Measurements from ENCODE around the gene LDHAL6A. TPM values are rescaled to one million over a fixed set of nuclear protein-coding genes. Genes with fewer than 3 reads are reported as not detected.

The LDHAL6A gene
- total RNA-seq, 1 donor from 2014 or later = not detected

DNA sequence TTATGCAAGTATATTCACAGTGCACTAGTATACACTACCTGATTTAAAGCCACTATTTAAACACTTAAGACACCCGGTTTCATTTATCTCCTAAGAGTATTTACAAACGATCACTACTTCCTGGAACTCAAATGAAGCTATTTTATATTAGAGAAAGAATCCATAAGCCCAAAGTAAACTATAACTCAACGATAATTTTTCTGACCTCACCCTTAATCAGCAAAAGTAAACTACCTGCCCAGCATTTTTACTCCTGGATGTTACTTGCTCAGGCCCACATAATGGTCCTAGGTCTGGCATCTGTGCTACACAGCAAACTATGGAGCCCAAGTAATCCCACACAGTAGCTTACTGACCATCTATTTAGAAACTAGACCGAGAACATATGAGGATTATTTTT lies 37.7 kb downstream of the LDHAL6A start:
- no peak for DNase-seq (ENCODE audit: low spot score)
- Mint-ChIP-seq H3K4me1 (ENCODE audit: low read depth) (peaks cover 9% of the 10 kb centered on the region), H3K9me3 (no peaks in the 10 kb centered on the region), H3K27ac (no peak overlapping the region), H3K36me3 (ENCODE audit: low read depth) (peaks cover 24% of the 10 kb centered on the region), H3K27me3 (ENCODE audit: insufficient read depth) (no peaks in the 10 kb centered on the region), H3K4me3 (no peak overlapping the region)
- intact Hi-C loops (cut with micrococcal nuclease) = no loop called here

GRCh38 chr11:18495271-18495670 lies 39.6 kb downstream of the LDHAL6A start:
- no peaks in the 10 kb centered on the region for H3K27me3 Mint-ChIP-seq (ENCODE audit: insufficient read depth)
- intact Hi-C loops (cut with micrococcal nuclease) = no loop called here
- H3K4me3 Mint-ChIP-seq = no peak overlapping the region
- peaks cover 29% of the 10 kb centered on the region for H3K36me3 Mint-ChIP-seq (ENCODE audit: low read depth)
- no peak overlapping the region for H3K27ac Mint-ChIP-seq
- DNase-seq (ENCODE audit: low spot score) = no peak
- H3K4me1 Mint-ChIP-seq (ENCODE audit: low read depth) = peaks cover 6% of the 10 kb centered on the region
- H3K9me3 Mint-ChIP-seq = no peaks in the 10 kb centered on the region

DNA sequence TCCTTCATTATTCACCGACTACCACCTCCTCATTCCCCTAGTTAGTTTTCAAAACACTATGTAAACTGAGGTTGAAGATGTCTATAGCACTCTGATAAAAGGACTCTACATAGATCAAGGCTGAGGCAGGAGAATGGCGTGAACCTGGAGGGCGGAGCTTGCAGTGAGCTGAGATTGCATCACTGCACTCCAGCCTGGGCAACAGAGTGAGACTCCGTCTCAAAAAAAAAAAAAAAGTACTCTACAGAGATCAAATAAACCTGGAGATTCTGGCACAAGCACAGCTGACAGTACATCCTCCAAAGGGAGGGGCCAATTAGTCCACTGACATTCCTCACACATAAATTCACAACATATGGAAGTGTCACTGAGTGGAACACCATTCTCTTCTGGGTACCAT lies 40.0 kb downstream of the LDHAL6A start:
- no peak overlapping the region for H3K4me3 Mint-ChIP-seq
- H3K27me3 Mint-ChIP-seq (ENCODE audit: insufficient read depth) = no peaks in the 10 kb centered on the region
- peaks cover 1% of the 10 kb centered on the region for H3K4me1 Mint-ChIP-seq (ENCODE audit: low read depth)
- DNase-seq (ENCODE audit: low spot score) = no peak
- H3K36me3 Mint-ChIP-seq (ENCODE audit: low read depth) = peaks cover 29% of the 10 kb centered on the region
- H3K27ac Mint-ChIP-seq = no peak overlapping the region
- intact Hi-C loops (cut with micrococcal nuclease) = no loop called here
- H3K9me3 Mint-ChIP-seq = no peaks in the 10 kb centered on the region

DNA sequence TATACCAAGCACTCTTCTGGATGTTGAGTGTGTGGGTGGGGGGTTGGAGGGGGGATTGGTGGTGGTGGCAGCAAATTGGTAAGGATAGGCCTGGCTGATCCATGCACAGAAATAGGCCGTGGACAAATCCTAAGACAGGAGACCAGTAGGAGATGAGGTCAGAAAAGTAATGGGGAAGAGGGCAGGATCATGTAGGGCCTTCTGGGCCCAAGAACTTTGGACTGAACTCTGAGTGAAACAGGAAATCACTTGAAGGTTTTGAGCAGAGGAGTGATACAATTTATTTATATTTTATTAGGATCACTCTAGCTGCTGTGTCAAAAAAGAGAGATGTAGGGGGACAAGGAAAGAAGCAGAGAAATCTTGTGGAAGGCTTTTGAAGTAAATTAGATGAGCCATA lies 42.4 kb downstream of the LDHAL6A start:
- no peaks in the 10 kb centered on the region for H3K27me3 Mint-ChIP-seq (ENCODE audit: insufficient read depth)
- H3K4me3 Mint-ChIP-seq = no peak overlapping the region
- H3K36me3 Mint-ChIP-seq (ENCODE audit: low read depth) = peaks cover 41% of the 10 kb centered on the region
- H3K4me1 Mint-ChIP-seq (ENCODE audit: low read depth) = no peaks in the 10 kb centered on the region
- intact Hi-C loops (cut with micrococcal nuclease) = no loop called here
- no peaks in the 10 kb centered on the region for H3K9me3 Mint-ChIP-seq
- H3K27ac Mint-ChIP-seq = no peak overlapping the region
- DNase-seq (ENCODE audit: low spot score) = no peak

DNA sequence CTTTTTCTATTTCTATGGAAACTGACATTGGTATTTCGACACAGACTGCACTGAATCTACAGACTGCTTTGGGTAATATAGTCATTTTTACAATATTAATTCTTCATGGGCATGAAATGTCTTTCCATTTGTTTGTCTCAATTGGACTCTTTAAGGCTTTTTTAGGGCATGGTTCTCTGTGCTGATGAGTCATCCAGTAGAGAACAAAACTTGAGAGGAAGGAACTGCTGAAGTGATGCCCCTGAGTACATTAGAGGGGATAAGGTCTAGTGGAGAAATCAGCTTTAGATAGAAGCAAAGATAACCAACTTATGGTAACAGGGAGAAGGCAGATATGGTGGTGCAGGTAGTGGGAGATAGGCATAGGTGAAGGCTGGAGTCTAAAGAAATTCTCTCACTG lies 46.0 kb downstream of the LDHAL6A start:
- H3K9me3 Mint-ChIP-seq = no peaks in the 10 kb centered on the region
- no peaks in the 10 kb centered on the region for H3K27me3 Mint-ChIP-seq (ENCODE audit: insufficient read depth)
- peaks cover 38% of the 10 kb centered on the region for H3K36me3 Mint-ChIP-seq (ENCODE audit: low read depth)
- no peak overlapping the region for H3K4me3 Mint-ChIP-seq
- intact Hi-C loops (cut with micrococcal nuclease) = no loop called here
- no peak for DNase-seq (ENCODE audit: low spot score)
- no peaks in the 10 kb centered on the region for H3K4me1 Mint-ChIP-seq (ENCODE audit: low read depth)
- H3K27ac Mint-ChIP-seq = no peak overlapping the region

- no peak overlapping the region for H3K4me3 Mint-ChIP-seq
- intact Hi-C loops (cut with micrococcal nuclease) = no loop called here
- no peak overlapping the region for H3K27ac Mint-ChIP-seq
- H3K36me3 Mint-ChIP-seq (ENCODE audit: low read depth) = peaks cover 43% of the 10 kb centered on the region
- no peaks in the 10 kb centered on the region for H3K4me1 Mint-ChIP-seq (ENCODE audit: low read depth)
- no peak for DNase-seq (ENCODE audit: low spot score)
- no peaks in the 10 kb centered on the region for H3K9me3 Mint-ChIP-seq
- H3K27me3 Mint-ChIP-seq (ENCODE audit: insufficient read depth) = no peaks in the 10 kb centered on the region
These were observed 46.7 kb downstream of the LDHAL6A start for GRCh38 chr11:18502352-18502751.

- DNase-seq (ENCODE audit: low spot score) = no peak
- intact Hi-C loops (cut with micrococcal nuclease) = no loop called here
- Mint-ChIP-seq H3K4me1 (ENCODE audit: low read depth) (peaks cover 21% of the 10 kb centered on the region), H3K27me3 (ENCODE audit: insufficient read depth) (no peaks in the 10 kb centered on the region), H3K36me3 (ENCODE audit: low read depth) (peaks cover 14% of the 10 kb centered on the region), H3K27ac (no peak overlapping the region), H3K4me3 (no peak overlapping the region), H3K9me3 (no peaks in the 10 kb centered on the region)
These were observed 65.5 kb downstream of the LDHAL6A start for GRCh38 chr11:18521122-18521521.

DNA sequence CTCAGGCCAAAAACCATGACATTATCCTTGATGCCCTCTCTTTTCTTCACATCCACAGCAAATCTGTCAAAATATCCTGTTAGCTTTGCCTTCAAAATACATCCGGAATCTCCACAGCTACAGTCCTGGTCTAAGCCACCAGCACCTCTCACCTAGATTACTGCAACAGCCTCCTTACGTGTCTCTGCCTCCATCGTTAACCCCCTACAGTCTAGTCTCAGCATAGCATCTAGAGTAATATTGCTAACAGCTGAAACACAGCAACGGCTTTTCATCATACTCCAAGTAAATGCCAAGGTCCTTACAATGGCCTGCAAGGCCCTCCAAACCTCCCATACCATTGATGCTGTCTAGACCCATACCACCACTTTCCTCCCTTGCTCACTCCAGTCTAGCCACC lies 66.7 kb downstream of the LDHAL6A start:
- DNase-seq (ENCODE audit: low spot score) = no peak
- Mint-ChIP-seq H3K36me3 (ENCODE audit: low read depth) (peaks cover 14% of the 10 kb centered on the region), H3K4me3 (no peak overlapping the region), H3K27ac (no peak overlapping the region), H3K27me3 (ENCODE audit: insufficient read depth) (peaks cover 4% of the 10 kb centered on the region), H3K4me1 (ENCODE audit: low read depth) (peaks cover 24% of the 10 kb centered on the region), H3K9me3 (no peaks in the 10 kb centered on the region)
- intact Hi-C loops (cut with micrococcal nuclease) = no loop called here

DNA sequence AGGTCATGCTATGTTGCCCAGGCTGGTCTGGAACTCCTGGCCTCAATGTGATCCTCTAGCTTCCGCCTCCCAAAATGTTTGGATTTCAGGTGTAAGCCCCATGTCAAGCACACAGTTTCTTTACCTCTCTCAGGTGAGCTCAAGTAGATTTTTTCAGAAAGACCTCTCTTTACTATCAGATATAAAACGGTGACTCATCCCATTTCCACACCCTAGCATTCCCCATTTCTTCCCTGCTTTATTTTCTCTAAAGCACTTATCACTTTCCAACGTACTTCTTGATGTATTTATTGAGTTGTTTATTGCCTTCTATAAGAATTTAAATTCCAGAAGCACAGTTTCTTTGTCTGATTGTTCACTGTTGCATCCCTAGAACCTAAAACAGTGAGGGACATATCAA lies 67.4 kb downstream of the LDHAL6A start:
- Mint-ChIP-seq H3K4me3 (no peak overlapping the region), H3K36me3 (ENCODE audit: low read depth) (peaks cover 14% of the 10 kb centered on the region), H3K9me3 (no peaks in the 10 kb centered on the region), H3K27ac (no peak overlapping the region), H3K4me1 (ENCODE audit: low read depth) (peaks cover 30% of the 10 kb centered on the region), H3K27me3 (ENCODE audit: insufficient read depth) (peaks cover 4% of the 10 kb centered on the region)
- DNase-seq (ENCODE audit: low spot score) = no peak
- intact Hi-C loops (cut with micrococcal nuclease) = no loop called here

GRCh38 chr11:18524248-18524647 lies 68.6 kb downstream of the LDHAL6A start:
- intact Hi-C loops (cut with micrococcal nuclease) = no loop called here
- Mint-ChIP-seq H3K4me1 (ENCODE audit: low read depth) (peaks cover 36% of the 10 kb centered on the region), H3K27ac (no peak overlapping the region), H3K9me3 (no peaks in the 10 kb centered on the region), H3K27me3 (ENCODE audit: insufficient read depth) (peaks cover 4% of the 10 kb centered on the region), H3K36me3 (ENCODE audit: low read depth) (peaks cover 14% of the 10 kb centered on the region), H3K4me3 (no peak overlapping the region)
- no peak for DNase-seq (ENCODE audit: low spot score)

- DNase-seq (ENCODE audit: low spot score) = no peak
- Mint-ChIP-seq H3K27ac (peak overlapping the region; percentile 100), H3K4me3 (peak overlapping the region; percentile 97), H3K36me3 (ENCODE audit: low read depth) (peaks cover 16% of the 10 kb centered on the region), H3K4me1 (ENCODE audit: low read depth) (peaks cover 36% of the 10 kb centered on the region), H3K27me3 (ENCODE audit: insufficient read depth) (peaks cover 4% of the 10 kb centered on the region), H3K9me3 (no peaks in the 10 kb centered on the region)
- intact Hi-C loops (cut with micrococcal nuclease) = loop anchor here (1.0 to 5.0 kb wide), 15 partner anchors 53 to 1861 kb away; partner anchors contain the start of genes GTF2H1, HPS5, HTATIP2 and PRMT3
These were observed 70.5 kb downstream of the LDHAL6A start for GRCh38 chr11:18526130-18526520.

DNA sequence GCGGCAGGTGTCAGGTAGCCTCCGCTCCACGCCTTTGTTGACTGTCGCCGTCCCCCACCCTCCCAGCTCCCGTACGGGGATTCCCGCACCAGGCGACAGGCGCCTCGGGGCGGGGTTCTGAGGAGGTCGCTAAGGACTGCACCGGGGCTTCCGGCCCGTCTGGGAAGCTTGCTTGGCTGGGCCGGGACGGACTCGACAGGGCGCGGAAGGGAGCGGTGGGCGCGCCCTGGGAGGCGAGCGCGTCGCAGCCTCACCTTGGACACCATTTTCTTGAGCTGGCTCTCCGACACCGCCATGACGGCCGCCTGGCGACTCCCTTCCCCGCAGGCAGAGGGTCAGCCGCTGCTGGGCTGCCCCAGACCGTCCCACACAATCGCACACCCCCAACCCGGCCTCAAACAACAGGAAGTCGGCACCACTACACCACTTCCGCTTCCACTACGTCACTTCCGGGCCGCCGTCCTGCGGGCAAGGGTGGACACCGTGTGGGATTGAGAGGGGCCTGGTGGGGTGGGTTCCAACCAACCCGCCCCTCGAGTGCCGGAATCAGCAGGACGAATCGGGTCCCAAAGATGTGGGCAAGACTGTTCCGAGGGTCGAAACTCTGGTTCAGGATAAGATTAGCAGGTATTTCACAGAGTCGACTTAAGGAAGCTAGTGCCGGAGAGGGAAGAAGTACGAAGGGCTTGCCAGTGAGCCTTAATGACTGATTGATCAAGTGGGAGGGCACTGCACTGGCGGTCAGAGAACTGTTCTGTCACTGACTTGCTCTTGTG lies 71.1 kb downstream of the LDHAL6A start, which contains the start of gene TSG101:
Gene TSG101 (minus strand): TSS at position 422 of the 776 bp plus-strand sequence. CDS start 126 bp downstream, at position 296.
- peak; percentile 92 for DNase-seq (ENCODE audit: low spot score)
- Mint-ChIP-seq H3K4me1 (ENCODE audit: low read depth) (peaks cover 36% of the 10 kb centered on the region), H3K36me3 (ENCODE audit: low read depth) (peaks cover 16% of the 10 kb centered on the region), H3K27ac (peak within 1 kb of the TSS; percentile 100), H3K27me3 (ENCODE audit: insufficient read depth) (peaks cover 4% of the 10 kb centered on the region), H3K9me3 (no peaks in the 10 kb centered on the region), H3K4me3 (peak within 1 kb of the TSS; percentile 97)
- intact Hi-C loops (cut with micrococcal nuclease) = loop anchor here (1.0 to 5.0 kb wide), 17 partner anchors 52 to 1861 kb away; partner anchors contain the start of genes GTF2H1, HPS5, HTATIP2 and LDHA

DNA sequence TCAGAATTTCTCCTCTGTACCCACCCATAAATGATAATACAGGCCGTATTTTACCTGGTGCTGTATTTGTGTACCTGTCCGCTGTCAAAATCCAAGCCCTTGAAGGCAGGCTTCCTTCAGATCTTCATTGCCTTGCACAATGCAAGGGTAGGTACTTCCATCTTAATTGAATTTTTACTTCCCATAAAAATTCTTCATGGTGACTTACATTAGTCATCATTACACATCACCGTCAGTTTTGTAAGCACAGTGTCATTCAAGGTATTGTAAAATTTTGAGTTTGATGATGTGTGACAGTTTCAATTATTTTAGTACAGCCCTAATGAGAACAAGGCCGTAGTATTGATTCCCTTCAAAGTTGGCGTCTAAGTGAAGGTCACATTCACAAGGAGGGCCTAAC lies 71.9 kb downstream of the LDHAL6A start:
- H3K36me3 Mint-ChIP-seq (ENCODE audit: low read depth) = peaks cover 9% of the 10 kb centered on the region
- H3K4me1 Mint-ChIP-seq (ENCODE audit: low read depth) = peaks cover 29% of the 10 kb centered on the region
- no peak for DNase-seq (ENCODE audit: low spot score)
- peak overlapping the region; percentile 97 for H3K4me3 Mint-ChIP-seq
- H3K9me3 Mint-ChIP-seq = no peaks in the 10 kb centered on the region
- H3K27me3 Mint-ChIP-seq (ENCODE audit: insufficient read depth) = peaks cover 4% of the 10 kb centered on the region
- H3K27ac Mint-ChIP-seq = peak overlapping the region; percentile 100
- intact Hi-C loops (cut with micrococcal nuclease) = loop anchor here (1.0 to 5.0 kb wide), 11 partner anchors 51 to 1860 kb away; partner anchors contain the start of genes HTATIP2, LDHA, PRMT3 and SAAL1
